Esophagus muscularis mucosa (tissue), 3 donors: Measurements from ENCODE around the gene PRR18.

Experiments used
- POLR2A ChIP-seq: fragments of 450-650 bp; IDR thresholded peaks from one replicate; pipeline ENCODE4 v1.6.1; 2017; ENCODE audit warnings: antibody characterized with exemption, moderate library complexity, mild to moderate bottlenecking, low read depth
- TF ChIP-seq, protein P1 (sequence below), 3 experiments: fragments of 200-600 bp in 2 of 3; fragments of 450-650 bp in 1 of 3; sonication (generic) in 2 of 3; IDR thresholded peaks; one replicate each; pipeline ENCODE4 v1.5.1; 2017 to 2019; ENCODE audit warnings: antibody characterized with exemption in 3 of 3, mild to moderate bottlenecking in 2 of 3, moderate library complexity in 1 of 3

DNA sequence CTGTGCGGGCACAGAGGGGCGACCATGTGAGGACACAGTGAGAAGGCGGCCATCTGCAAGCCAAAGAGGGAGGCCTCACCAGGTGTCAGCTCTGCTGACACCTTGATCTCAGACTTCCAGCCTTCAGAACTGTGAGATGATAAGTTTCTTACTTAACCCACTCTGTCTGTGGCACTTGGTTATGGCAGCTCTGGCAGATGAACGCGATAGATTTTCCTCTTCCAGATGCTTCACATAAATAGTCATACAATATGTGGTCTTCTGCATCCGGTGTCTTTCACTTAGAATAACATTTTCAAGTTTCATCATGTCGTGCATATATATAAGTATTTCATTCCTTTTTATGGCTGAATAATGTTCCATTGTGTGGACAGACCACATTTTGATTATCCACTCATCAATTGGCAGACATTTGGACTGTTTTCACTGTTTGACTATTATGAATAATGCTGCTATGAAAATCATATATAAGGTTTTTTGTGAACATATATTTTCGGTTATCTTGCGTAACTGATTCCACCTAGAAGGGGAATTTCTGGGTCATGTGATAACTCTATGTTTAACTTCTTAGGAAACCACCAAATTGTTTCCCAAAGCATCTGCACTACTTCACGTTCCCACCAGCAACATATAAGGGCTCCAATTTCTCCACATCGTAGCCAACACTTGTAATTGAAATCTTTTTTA is 30.2 kb downstream of the PRR18 start:
- TF ChIP-seq POLR2A, result no peak
- TF ChIP-seq, protein P1, sequence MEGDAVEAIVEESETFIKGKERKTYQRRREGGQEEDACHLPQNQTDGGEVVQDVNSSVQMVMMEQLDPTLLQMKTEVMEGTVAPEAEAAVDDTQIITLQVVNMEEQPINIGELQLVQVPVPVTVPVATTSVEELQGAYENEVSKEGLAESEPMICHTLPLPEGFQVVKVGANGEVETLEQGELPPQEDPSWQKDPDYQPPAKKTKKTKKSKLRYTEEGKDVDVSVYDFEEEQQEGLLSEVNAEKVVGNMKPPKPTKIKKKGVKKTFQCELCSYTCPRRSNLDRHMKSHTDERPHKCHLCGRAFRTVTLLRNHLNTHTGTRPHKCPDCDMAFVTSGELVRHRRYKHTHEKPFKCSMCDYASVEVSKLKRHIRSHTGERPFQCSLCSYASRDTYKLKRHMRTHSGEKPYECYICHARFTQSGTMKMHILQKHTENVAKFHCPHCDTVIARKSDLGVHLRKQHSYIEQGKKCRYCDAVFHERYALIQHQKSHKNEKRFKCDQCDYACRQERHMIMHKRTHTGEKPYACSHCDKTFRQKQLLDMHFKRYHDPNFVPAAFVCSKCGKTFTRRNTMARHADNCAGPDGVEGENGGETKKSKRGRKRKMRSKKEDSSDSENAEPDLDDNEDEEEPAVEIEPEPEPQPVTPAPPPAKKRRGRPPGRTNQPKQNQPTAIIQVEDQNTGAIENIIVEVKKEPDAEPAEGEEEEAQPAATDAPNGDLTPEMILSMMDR (IDR thresholded peaks at IDR 0.05), result no peak
